ENCODE measurements around the gene ALAS1. TPM values are rescaled to one million over a fixed set of nuclear protein-coding genes. Genes with fewer than 3 reads are reported as not detected.

The ALAS1 gene
- total RNA-seq, 2 donors from 2014 or later, result 90.6 to 103 TPM

- Histone ChIP-seq H3K27me3 (no peaks in the 10 kb centered on the region), H3K4me1 (no peaks in the 10 kb centered on the region), H3K4me3 (no peak overlapping the region), H3K27ac (no peak overlapping the region), H3K9me3 (no peaks in the 10 kb centered on the region), H3K9ac (ENCODE audit: low read depth in 2 of 2, low read length in 2 of 2) (no peak overlapping the region), H3K36me3 (peaks cover 12% of the 10 kb centered on the region)
- no peak for DNase-seq
- intact Hi-C loops (cut with DNase I), result no loop called here
- TF ChIP-seq CTCF (IDR thresholded peaks at IDR 0.05), result no peak
Observed at GRCh38 chr3:52228266-52228665, 30.3 kb downstream of the ALAS1 start.

GRCh38 chr3:52228751-52229291 is 30.9 kb downstream of the ALAS1 start:
- no peak overlapping the region for H3K4me3 ChIP-seq
- H3K27me3 ChIP-seq, result no peaks in the 10 kb centered on the region
- no peak for DNase-seq
- intact Hi-C loops (cut with DNase I), result no loop called here
- H3K9ac ChIP-seq (ENCODE audit: low read depth in 2 of 2, low read length in 2 of 2), result no peak overlapping the region
- H3K4me1 ChIP-seq, result no peaks in the 10 kb centered on the region
- no peak for TF ChIP-seq CTCF (IDR thresholded peaks at IDR 0.05)
- no peak overlapping the region for H3K27ac ChIP-seq
- peaks cover 12% of the 10 kb centered on the region for H3K36me3 ChIP-seq
- no peaks in the 10 kb centered on the region for H3K9me3 ChIP-seq

GRCh38 chr3:52229656-52230055 is 31.7 kb downstream of the ALAS1 start:
- Histone ChIP-seq H3K27me3 (no peaks in the 10 kb centered on the region), H3K9ac (ENCODE audit: low read depth in 2 of 2, low read length in 2 of 2) (no peak overlapping the region), H3K4me3 (no peak overlapping the region), H3K27ac (no peak overlapping the region), H3K36me3 (peaks cover 12% of the 10 kb centered on the region), H3K9me3 (no peaks in the 10 kb centered on the region), H3K4me1 (no peaks in the 10 kb centered on the region)
- no peak for TF ChIP-seq CTCF (IDR thresholded peaks at IDR 0.05)
- intact Hi-C loops (cut with DNase I), result loop anchor here (5.0 kb wide), 2 partner anchors 108 to 218 kb away; partner anchors contain the start of gene SEMA3G
- no peak for DNase-seq

- H3K9ac ChIP-seq (ENCODE audit: low read depth in 2 of 2, low read length in 2 of 2), result no peak overlapping the region
- intact Hi-C loops (cut with DNase I), result loop anchor here (5.0 kb wide), 2 partner anchors 107 to 217 kb away; partner anchors contain the start of gene SEMA3G
- no peak for DNase-seq
Observed at GRCh38 chr3:52230461-52230860, 32.5 kb downstream of the ALAS1 start.

GRCh38 chr3:52230889-52231499 is 33.0 kb downstream of the ALAS1 start:
- no peak for DNase-seq
- Histone ChIP-seq H3K4me1 (no peaks in the 10 kb centered on the region), H3K27ac (no peak overlapping the region), H3K4me3 (no peak overlapping the region), H3K36me3 (peaks cover 12% of the 10 kb centered on the region), H3K9me3 (no peaks in the 10 kb centered on the region), H3K27me3 (no peaks in the 10 kb centered on the region), H3K9ac (ENCODE audit: low read depth in 2 of 2, low read length in 2 of 2) (no peak overlapping the region)
- intact Hi-C loops (cut with DNase I), result loop anchor here (5.0 kb wide), 2 partner anchors 106 to 216 kb away; partner anchors contain the start of gene SEMA3G
- no peak for TF ChIP-seq CTCF (IDR thresholded peaks at IDR 0.05)

More at GRCh38 chr3:52230461-52230860, 32.5 kb downstream of the ALAS1 start:
- Histone ChIP-seq H3K27ac (no peak overlapping the region), H3K36me3 (peaks cover 12% of the 10 kb centered on the region), H3K27me3 (no peaks in the 10 kb centered on the region), H3K4me3 (no peak overlapping the region), H3K9me3 (no peaks in the 10 kb centered on the region), H3K4me1 (no peaks in the 10 kb centered on the region)
- TF ChIP-seq CTCF (IDR thresholded peaks at IDR 0.05), result no peak

All from colonic mucosa (tissue), 4 donors.